NCI-H82 (cell line): ENCODE data around the gene RGS8.
A peak's percentile ranks its signal among the peaks of the same experiment; 100 is the strongest.

Experiments
- DNase-seq: peaks from one replicate; lab custom pipeline; 2025; lab: John Stamatoyannopoulos, UW

The RGS8 gene

GRCh38 chr1:182637769-182638168 is 46.6 kb downstream of the RGS8 start:
- DNase-seq, result no peak

- peak; percentile 58 for DNase-seq
Observed at GRCh38 chr1:182635871-182636270, 48.5 kb downstream of the RGS8 start.
